ENCODE data around the gene SYNDIG1.
A peak's percentile ranks its signal among the peaks of the same experiment; 100 is the strongest.

The SYNDIG1 gene

GRCh38 chr20:24657878-24658620 is 188.6 kb downstream of the SYNDIG1 start:
- H3K4me1 Mint-ChIP-seq = no peaks in the 10 kb centered on the region
- no peak overlapping the region for H3K27ac Mint-ChIP-seq (ENCODE audit: low read depth)
- H3K4me3 Mint-ChIP-seq = no peak overlapping the region
- H3K9me3 Mint-ChIP-seq = no peaks in the 10 kb centered on the region
- peaks cover 2% of the 10 kb centered on the region for H3K36me3 Mint-ChIP-seq (ENCODE audit: insufficient read depth)
- ATAC-seq (replicated peaks; ENCODE audit: extremely low read depth, poor library complexity, severe bottlenecking) (no peak), DNase-seq (ENCODE audit: low spot score in 2 of 2) (no peak)
- H3K27me3 Mint-ChIP-seq = peaks cover 21% of the 10 kb centered on the region

GRCh38 chr20:24658920-24659660 is 189.7 kb downstream of the SYNDIG1 start:
- Mint-ChIP-seq H3K4me1 (no peaks in the 10 kb centered on the region), H3K4me3 (no peak overlapping the region), H3K9me3 (no peaks in the 10 kb centered on the region), H3K27ac (ENCODE audit: low read depth) (no peak overlapping the region), H3K36me3 (ENCODE audit: insufficient read depth) (peaks cover 2% of the 10 kb centered on the region), H3K27me3 (peaks cover 19% of the 10 kb centered on the region)
- DNase-seq (ENCODE audit: low spot score in 2 of 2) = no peak
- ATAC-seq (replicated peaks; ENCODE audit: extremely low read depth, poor library complexity, severe bottlenecking) = no peak

GRCh38 chr20:24659835-24660234 is 190.4 kb downstream of the SYNDIG1 start:
- Mint-ChIP-seq H3K36me3 (ENCODE audit: insufficient read depth) (peaks cover 2% of the 10 kb centered on the region), H3K9me3 (no peaks in the 10 kb centered on the region), H3K4me1 (no peaks in the 10 kb centered on the region), H3K27me3 (peaks cover 19% of the 10 kb centered on the region), H3K4me3 (no peak overlapping the region), H3K27ac (ENCODE audit: low read depth) (no peak overlapping the region)
- ATAC-seq (replicated peaks; ENCODE audit: extremely low read depth, poor library complexity, severe bottlenecking) = no peak
- DNase-seq (ENCODE audit: low spot score in 2 of 2) = no peak

- no peak for DNase-seq (ENCODE audit: low spot score in 2 of 2)
- ATAC-seq (replicated peaks; ENCODE audit: extremely low read depth, poor library complexity, severe bottlenecking) = no peak
- no peak overlapping the region for H3K4me3 Mint-ChIP-seq
- H3K9me3 Mint-ChIP-seq = no peaks in the 10 kb centered on the region
- peaks cover 2% of the 10 kb centered on the region for H3K36me3 Mint-ChIP-seq (ENCODE audit: insufficient read depth)
- H3K27me3 Mint-ChIP-seq = peaks cover 19% of the 10 kb centered on the region
- H3K27ac Mint-ChIP-seq (ENCODE audit: low read depth) = no peak overlapping the region
- no peaks in the 10 kb centered on the region for H3K4me1 Mint-ChIP-seq
These were observed 191.2 kb downstream of the SYNDIG1 start for GRCh38 chr20:24660651-24661050.

DNA sequence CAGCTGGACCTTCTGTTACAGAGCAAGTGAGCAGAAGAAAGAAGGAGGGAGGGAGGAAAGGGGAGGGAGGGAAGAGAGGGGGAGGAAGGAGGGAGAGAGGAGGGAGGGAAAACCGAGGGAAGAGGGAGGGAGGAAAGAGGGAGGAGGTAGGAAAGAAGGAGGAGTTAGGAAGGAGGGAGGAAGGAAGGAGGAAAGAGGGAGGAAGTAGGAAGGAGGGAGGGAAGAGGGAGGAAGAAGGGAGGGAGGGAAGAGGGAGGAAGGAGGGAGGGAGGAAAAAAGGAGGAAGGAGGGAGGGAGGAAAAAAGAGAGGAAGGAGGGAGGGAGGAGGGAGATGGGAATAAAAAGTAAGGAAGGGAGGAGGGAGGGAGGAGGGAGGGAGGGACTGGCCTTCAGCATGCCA is 191.8 kb downstream of the SYNDIG1 start:
- no peak for DNase-seq (ENCODE audit: low spot score in 2 of 2)
- H3K4me1 Mint-ChIP-seq = no peaks in the 10 kb centered on the region
- no peak overlapping the region for H3K4me3 Mint-ChIP-seq
- peaks cover 2% of the 10 kb centered on the region for H3K36me3 Mint-ChIP-seq (ENCODE audit: insufficient read depth)
- no peak overlapping the region for H3K27ac Mint-ChIP-seq (ENCODE audit: low read depth)
- no peaks in the 10 kb centered on the region for H3K9me3 Mint-ChIP-seq
- ATAC-seq (replicated peaks; ENCODE audit: extremely low read depth, poor library complexity, severe bottlenecking) = no peak
- peaks cover 19% of the 10 kb centered on the region for H3K27me3 Mint-ChIP-seq

DNA sequence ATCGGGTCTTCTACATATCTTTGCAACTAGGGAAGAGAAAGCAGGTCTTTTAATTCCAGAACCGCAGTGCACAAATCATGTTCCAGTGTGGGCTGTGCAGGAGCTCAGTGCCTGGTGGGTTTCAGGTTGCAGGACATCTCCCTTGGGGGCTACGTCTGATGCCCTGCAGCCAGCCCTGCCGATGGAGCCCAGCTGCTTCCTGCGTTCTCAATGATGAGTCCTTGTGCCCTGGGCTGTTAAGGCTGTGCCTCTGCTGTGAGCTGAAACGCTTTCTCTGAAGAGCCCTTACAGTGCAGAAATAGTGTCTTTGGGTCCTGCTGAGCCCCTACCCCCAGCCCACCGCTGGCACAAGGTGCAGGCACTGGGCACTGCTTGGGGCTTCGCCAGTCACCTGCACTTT is 192.9 kb downstream of the SYNDIG1 start:
- H3K27ac Mint-ChIP-seq (ENCODE audit: low read depth) = no peak overlapping the region
- DNase-seq (ENCODE audit: low spot score in 2 of 2) (no peak), ATAC-seq (replicated peaks; ENCODE audit: extremely low read depth, poor library complexity, severe bottlenecking) (no peak)
- peaks cover 2% of the 10 kb centered on the region for H3K36me3 Mint-ChIP-seq (ENCODE audit: insufficient read depth)
- no peak overlapping the region for H3K4me3 Mint-ChIP-seq
- H3K27me3 Mint-ChIP-seq = peaks cover 19% of the 10 kb centered on the region
- no peaks in the 10 kb centered on the region for H3K4me1 Mint-ChIP-seq
- no peaks in the 10 kb centered on the region for H3K9me3 Mint-ChIP-seq

DNA sequence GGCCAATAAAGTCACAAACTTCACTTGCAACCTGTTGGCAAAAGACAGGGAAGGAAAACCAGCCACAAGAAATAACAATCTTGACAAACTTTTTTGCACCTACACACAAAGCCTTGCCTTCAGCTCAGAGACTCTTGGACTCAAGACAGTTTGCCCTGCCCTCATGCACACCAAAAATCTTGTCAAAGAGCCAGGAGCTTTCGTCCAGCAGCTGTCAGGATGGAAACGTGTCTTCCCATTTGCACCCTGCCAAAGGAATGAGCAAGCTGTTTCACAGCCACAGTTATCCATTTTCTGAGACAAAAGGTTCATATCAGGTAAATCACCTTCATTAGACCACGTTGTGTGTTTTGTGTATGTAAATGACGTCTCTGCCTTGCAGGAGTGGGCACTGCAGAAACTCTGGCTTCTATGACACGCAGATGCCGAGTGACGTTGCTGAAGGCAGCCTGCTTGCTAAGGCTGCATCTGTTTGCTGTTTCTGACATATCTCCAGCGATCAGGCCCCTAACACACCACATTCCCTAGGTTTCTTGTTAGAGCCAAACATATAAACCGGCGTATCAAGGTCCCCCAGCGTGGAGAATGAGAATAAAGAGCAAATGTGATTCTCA is 193.4 kb downstream of the SYNDIG1 start:
- H3K9me3 Mint-ChIP-seq = no peaks in the 10 kb centered on the region
- DNase-seq (ENCODE audit: low spot score in 2 of 2) = no peak
- no peak overlapping the region for H3K27ac Mint-ChIP-seq (ENCODE audit: low read depth)
- H3K4me1 Mint-ChIP-seq = no peaks in the 10 kb centered on the region
- H3K36me3 Mint-ChIP-seq (ENCODE audit: insufficient read depth) = peaks cover 2% of the 10 kb centered on the region
- no peak for ATAC-seq (replicated peaks; ENCODE audit: extremely low read depth, poor library complexity, severe bottlenecking)
- no peak overlapping the region for H3K4me3 Mint-ChIP-seq
- H3K27me3 Mint-ChIP-seq = peaks cover 19% of the 10 kb centered on the region

GRCh38 chr20:24663496-24663895 is 194.1 kb downstream of the SYNDIG1 start:
- peak; percentile 14 for ATAC-seq (replicated peaks; ENCODE audit: extremely low read depth, poor library complexity, severe bottlenecking)
- no peaks in the 10 kb centered on the region for H3K4me1 Mint-ChIP-seq
- no peak overlapping the region for H3K27ac Mint-ChIP-seq (ENCODE audit: low read depth)
- no peaks in the 10 kb centered on the region for H3K9me3 Mint-ChIP-seq
- no peak for DNase-seq (ENCODE audit: low spot score in 2 of 2)
- H3K27me3 Mint-ChIP-seq = peaks cover 19% of the 10 kb centered on the region
- H3K36me3 Mint-ChIP-seq (ENCODE audit: insufficient read depth) = peaks cover 2% of the 10 kb centered on the region
- no peak overlapping the region for H3K4me3 Mint-ChIP-seq

- Mint-ChIP-seq H3K36me3 (ENCODE audit: insufficient read depth) (peaks cover 2% of the 10 kb centered on the region), H3K4me3 (no peak overlapping the region), H3K4me1 (no peaks in the 10 kb centered on the region), H3K27me3 (peaks cover 19% of the 10 kb centered on the region), H3K27ac (ENCODE audit: low read depth) (no peak overlapping the region), H3K9me3 (no peaks in the 10 kb centered on the region)
- DNase-seq (ENCODE audit: low spot score in 2 of 2) (no peak), ATAC-seq (replicated peaks; ENCODE audit: extremely low read depth, poor library complexity, severe bottlenecking) (no peak)
These were observed 195.0 kb downstream of the SYNDIG1 start for GRCh38 chr20:24664266-24664986.

GRCh38 chr20:24665196-24665595 is 195.8 kb downstream of the SYNDIG1 start:
- no peaks in the 10 kb centered on the region for H3K9me3 Mint-ChIP-seq
- peaks cover 25% of the 10 kb centered on the region for H3K27me3 Mint-ChIP-seq
- no peak overlapping the region for H3K4me3 Mint-ChIP-seq
- no peaks in the 10 kb centered on the region for H3K4me1 Mint-ChIP-seq
- no peak for ATAC-seq (replicated peaks; ENCODE audit: extremely low read depth, poor library complexity, severe bottlenecking)
- DNase-seq (ENCODE audit: low spot score in 2 of 2) = no peak
- H3K36me3 Mint-ChIP-seq (ENCODE audit: insufficient read depth) = peaks cover 2% of the 10 kb centered on the region
- H3K27ac Mint-ChIP-seq (ENCODE audit: low read depth) = no peak overlapping the region

DNA sequence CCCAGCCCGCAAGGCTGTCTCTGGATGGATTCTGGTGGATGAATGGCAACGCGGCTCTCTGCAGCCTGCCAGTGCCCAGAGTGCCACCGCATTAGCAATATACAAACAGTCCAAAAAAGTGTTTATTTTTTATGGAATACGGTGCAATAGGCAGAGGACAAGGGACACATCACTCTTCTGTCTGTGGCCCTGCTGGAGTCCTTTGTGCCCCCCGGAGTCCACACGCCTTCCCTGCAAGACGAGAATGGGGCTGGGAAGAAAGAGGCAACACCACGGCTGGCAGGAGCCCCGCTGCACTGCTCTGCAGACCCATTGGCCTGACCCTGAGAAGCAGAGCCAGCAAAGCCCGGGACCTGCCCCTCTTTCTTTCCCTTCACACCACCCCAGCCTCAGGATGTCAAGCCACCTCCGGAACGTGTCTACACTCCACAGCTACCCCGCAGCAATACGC is 196.3 kb downstream of the SYNDIG1 start:
- no peaks in the 10 kb centered on the region for H3K9me3 Mint-ChIP-seq
- peaks cover 21% of the 10 kb centered on the region for H3K27me3 Mint-ChIP-seq
- no peak overlapping the region for H3K27ac Mint-ChIP-seq (ENCODE audit: low read depth)
- ATAC-seq (replicated peaks; ENCODE audit: extremely low read depth, poor library complexity, severe bottlenecking) (no peak), DNase-seq (ENCODE audit: low spot score in 2 of 2) (no peak)
- H3K4me3 Mint-ChIP-seq = no peak overlapping the region
- no peaks in the 10 kb centered on the region for H3K4me1 Mint-ChIP-seq
- peaks cover 2% of the 10 kb centered on the region for H3K36me3 Mint-ChIP-seq (ENCODE audit: insufficient read depth)

GRCh38 chr20:24667689-24668383 is 198.4 kb downstream of the SYNDIG1 start:
- Mint-ChIP-seq H3K27ac (ENCODE audit: low read depth) (no peak overlapping the region), H3K9me3 (no peaks in the 10 kb centered on the region), H3K4me3 (no peak overlapping the region), H3K4me1 (no peaks in the 10 kb centered on the region), H3K27me3 (peaks cover 19% of the 10 kb centered on the region), H3K36me3 (ENCODE audit: insufficient read depth) (peaks cover under 1% of the 10 kb centered on the region)
- DNase-seq (ENCODE audit: low spot score in 2 of 2) = no peak
- no peak for ATAC-seq (replicated peaks; ENCODE audit: extremely low read depth, poor library complexity, severe bottlenecking)
